Keratinocyte (primary cell): Measurements from ENCODE around the gene RDH5. TPM values are rescaled to one million over a fixed set of nuclear protein-coding genes. Genes with fewer than 3 reads are reported as not detected.

Source experiments
- DNase-seq: peaks from one replicate; pipeline ENCODE4 v3.0.0-alpha.2; 2011; ENCODE audit warnings: low read depth, missing footprints, low spot score
- FAIRE-seq: peaks from 2 replicates; lab custom pipeline; 2011; peaks lifted over from hg19 to GRCh38; lab: Jason Lieb, UNC
- H2AFZ ChIP-seq: 2 replicates; pipeline ENCODE4 v1.6.0; 2012; ENCODE audit warnings: low read length, control low read depth, inconsistent platforms; ENCODE audit not compliant: control insufficient read depth
- H3K27ac ChIP-seq: 2 replicates; pipeline ENCODE4 v1.5.1; 2011; ENCODE audit warnings: low read length; ENCODE audit not compliant: control insufficient read depth, insufficient read depth
- H3K27me3 ChIP-seq: 3 replicates; pipeline ENCODE4 v1.6.0; 2011; ENCODE audit warnings: low read length; ENCODE audit not compliant: control insufficient read depth, insufficient read depth; ENCODE audit errors: extremely low read depth
- H3K36me3 ChIP-seq, 2 experiments: 2 replicates in 1 of 2; 3 replicates in 1 of 2; pipeline ENCODE4 v1.5.1; 2011; ENCODE audit warnings: low read length in 2 of 2, mild to moderate bottlenecking in 1 of 2; ENCODE audit not compliant: control insufficient read depth in 2 of 2, insufficient read depth in 2 of 2; ENCODE audit errors: extremely low read depth in 1 of 2
- H3K4me1 ChIP-seq: 3 replicates; pipeline ENCODE4 v1.5.1; 2011; ENCODE audit warnings: low read length; ENCODE audit not compliant: control insufficient read depth, insufficient read depth; ENCODE audit errors: extremely low read depth
- H3K4me2 ChIP-seq: 3 replicates; pipeline ENCODE4 v1.6.0; 2011; ENCODE audit warnings: low read depth, low read length; ENCODE audit not compliant: control insufficient read depth, insufficient read depth; ENCODE audit errors: extremely low read depth
- H3K4me3 ChIP-seq, 3 experiments: fragments of 200-600 bp in 1 of 3; sonication (generic) in 1 of 3; 2 replicates in 2 of 3; 3 replicates in 1 of 3; pipeline ENCODE4 v1.5.1; 2011 to 2016; ENCODE audit warnings: low read length in 3 of 3, mild to moderate bottlenecking in 3 of 3, control low read depth in 2 of 3, inconsistent platforms in 1 of 3, low read depth in 1 of 3, mixed read lengths in 1 of 3, mixed run types in 1 of 3, moderate library complexity in 1 of 3; ENCODE audit not compliant: control insufficient read depth in 2 of 3, insufficient read depth in 2 of 3; ENCODE audit errors: extremely low read depth in 1 of 3
- H3K79me2 ChIP-seq: 2 replicates; pipeline ENCODE4 v1.6.0; 2012; ENCODE audit warnings: low read length; ENCODE audit not compliant: control insufficient read depth, insufficient read depth
- H3K9ac ChIP-seq: 3 replicates; pipeline ENCODE4 v1.6.0; 2011; ENCODE audit warnings: low read length; ENCODE audit not compliant: control insufficient read depth, insufficient read depth; ENCODE audit errors: extremely low read depth
- H3K9me1 ChIP-seq: 3 replicates; pipeline ENCODE4 v1.6.0; 2011; ENCODE audit warnings: low read length; ENCODE audit not compliant: control insufficient read depth, insufficient read depth; ENCODE audit errors: extremely low read depth
- H3K9me3 ChIP-seq: 2 replicates; pipeline ENCODE4 v1.5.1; 2012; ENCODE audit warnings: low read depth, low read length; ENCODE audit not compliant: control insufficient read depth
- H4K20me1 ChIP-seq: 3 replicates; pipeline ENCODE4 v1.6.0; 2011; ENCODE audit warnings: low read length; ENCODE audit not compliant: control insufficient read depth, insufficient read depth; ENCODE audit errors: extremely low read depth
- EZH2 ChIP-seq: IDR thresholded peaks from one replicate; pipeline ENCODE4 v1.6.1; 2012; ENCODE audit warnings: inconsistent platforms, mild to moderate bottlenecking, low read length, moderate library complexity
- dilution Hi-C: fragments of 300-500 bp; cut with MboI; formaldehyde crosslinking; loops from one replicate; pipeline ENCODE4 v1.7.0; 2020; ENCODE audit warnings: low sequenced_read_pairs; ENCODE audit not compliant: extremely low pct_ligation_motif_present
- polyA plus RNA-seq, 5 experiments: library from polyadenylated mRNA; depleted of rRNA in 3 of 5; stranded (reverse) in 3 of 5; stranded (forward) in 1 of 5; unstranded in 1 of 5; fragments of >200 nt; gene quantifications; 1 replicate in 1 of 5; 2 replicates in 3 of 5; 3 replicates in 1 of 5; pipeline versions ENCODE4 v1.2.1 to v1.2.3, GENCODE V29; 2011 to 2012; ENCODE audit warnings: missing spikeins in 2 of 5, low read depth in 1 of 5, low replicate concordance in 1 of 5
- TF ChIP-seq, protein P1 (sequence below), 3 experiments: IDR thresholded peaks in 1 of 3; conservative IDR thresholded peaks in 1 of 3; optimal IDR thresholded peaks in 1 of 3; 2 replicates in 2 of 3; 3 replicates in 1 of 3; pipeline versions ENCODE3 to v1.5.1; 2011; ENCODE audit warnings: low read length in 3 of 3, mild to moderate bottlenecking in 3 of 3, moderate library complexity in 2 of 3, control low read depth in 1 of 3, inconsistent platforms in 1 of 3; ENCODE audit not compliant: insufficient read depth in 2 of 3; ENCODE audit errors: extremely low read depth in 1 of 3

RDH5 gene
- polyA plus RNA-seq, 1 donor (not counting 4 experiments of a cell fraction or from before 2014, with no cell fraction given) = 1.2 TPM

DNA sequence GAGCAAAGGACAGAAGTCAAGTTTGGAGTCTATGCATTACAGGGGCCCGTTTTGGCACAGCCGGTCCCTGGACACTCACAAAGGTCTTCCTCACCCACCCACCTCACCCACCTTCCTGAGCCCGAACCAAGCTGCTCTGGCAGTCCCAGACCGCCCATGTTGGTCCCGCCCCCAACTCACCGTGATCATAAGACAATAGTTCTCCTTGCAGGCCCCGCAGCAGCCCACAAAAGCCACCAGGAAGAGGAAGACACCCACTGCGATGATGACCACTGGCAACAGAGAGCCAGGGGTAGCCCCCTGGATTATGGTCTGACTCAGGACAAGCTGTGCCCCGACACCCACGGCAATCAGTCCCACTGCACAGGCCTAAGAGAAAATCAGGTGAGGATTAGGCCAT, 6.8 kb downstream of the RDH5 start:
- peaks cover 32% of the 10 kb centered on the region for H3K4me1 ChIP-seq
- H3K9me3 ChIP-seq = no peaks in the 10 kb centered on the region

DNA sequence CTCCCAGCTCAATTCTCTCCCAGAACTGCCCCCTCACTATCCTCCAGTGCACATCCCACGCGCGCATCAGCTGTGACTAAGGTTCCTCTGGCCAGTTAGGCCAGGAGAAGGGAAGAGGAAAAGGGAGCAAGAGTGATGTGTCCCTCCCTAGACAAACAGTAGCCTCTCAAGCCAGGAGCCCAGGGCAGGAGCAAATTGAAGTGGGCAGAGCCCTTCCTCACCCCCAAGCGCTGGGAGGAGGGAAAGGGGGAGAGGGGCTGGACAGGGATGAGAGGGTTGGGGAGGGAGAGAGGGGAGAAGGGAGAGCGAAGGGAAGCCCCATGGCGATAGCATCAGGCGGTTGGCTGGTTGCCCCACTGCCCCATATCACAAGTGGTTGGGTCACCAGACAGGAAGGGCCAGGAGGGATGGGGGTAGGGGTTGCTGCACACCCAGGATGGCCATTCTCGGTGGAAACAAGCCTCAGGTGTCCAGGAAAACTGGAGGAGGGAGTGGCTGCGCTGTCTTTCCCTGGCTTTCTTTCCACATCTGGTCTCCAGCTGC, 7.5 kb downstream of the RDH5 start:
- DNase-seq (no peak), FAIRE-seq (no peak)
- Histone ChIP-seq H3K9ac (peak overlapping the region; percentile 95), H3K27me3 (no peaks in the 10 kb centered on the region), H3K9me3 (no peaks in the 10 kb centered on the region), H3K36me3 (peaks cover 20 to 24% of the 10 kb centered on the region in 2 experiments), H3K27ac (peak overlapping the region; percentile 96), H2AFZ (no peak overlapping the region), H3K4me3 (peak overlapping the region; percentile 74 to 90 (median 83)), H3K4me1 (peaks cover 32% of the 10 kb centered on the region), H3K79me2 (peaks cover 22% of the 10 kb centered on the region), H3K4me2 (peak overlapping the region; percentile 96), H3K9me1 (no peaks in the 10 kb centered on the region), H4K20me1 (no peaks in the 10 kb centered on the region)
- no peak for TF ChIP-seq EZH2
- TF ChIP-seq, protein P1, sequence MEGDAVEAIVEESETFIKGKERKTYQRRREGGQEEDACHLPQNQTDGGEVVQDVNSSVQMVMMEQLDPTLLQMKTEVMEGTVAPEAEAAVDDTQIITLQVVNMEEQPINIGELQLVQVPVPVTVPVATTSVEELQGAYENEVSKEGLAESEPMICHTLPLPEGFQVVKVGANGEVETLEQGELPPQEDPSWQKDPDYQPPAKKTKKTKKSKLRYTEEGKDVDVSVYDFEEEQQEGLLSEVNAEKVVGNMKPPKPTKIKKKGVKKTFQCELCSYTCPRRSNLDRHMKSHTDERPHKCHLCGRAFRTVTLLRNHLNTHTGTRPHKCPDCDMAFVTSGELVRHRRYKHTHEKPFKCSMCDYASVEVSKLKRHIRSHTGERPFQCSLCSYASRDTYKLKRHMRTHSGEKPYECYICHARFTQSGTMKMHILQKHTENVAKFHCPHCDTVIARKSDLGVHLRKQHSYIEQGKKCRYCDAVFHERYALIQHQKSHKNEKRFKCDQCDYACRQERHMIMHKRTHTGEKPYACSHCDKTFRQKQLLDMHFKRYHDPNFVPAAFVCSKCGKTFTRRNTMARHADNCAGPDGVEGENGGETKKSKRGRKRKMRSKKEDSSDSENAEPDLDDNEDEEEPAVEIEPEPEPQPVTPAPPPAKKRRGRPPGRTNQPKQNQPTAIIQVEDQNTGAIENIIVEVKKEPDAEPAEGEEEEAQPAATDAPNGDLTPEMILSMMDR (optimal IDR thresholded peaks at IDR 0.05 in 1 of 3, IDR thresholded peaks at IDR 0.05 in 1 of 3, conservative IDR thresholded peaks at IDR 0.05 in 1 of 3; ENCODE audit: extremely low read depth in 1 of 3, insufficient read depth in 2 of 3, low read length in 3 of 3) = no peak
- dilution Hi-C loops = no loop called here

More for the DNA sequence above, 6.8 kb downstream of the RDH5 start:
- no peaks in the 10 kb centered on the region for H4K20me1 ChIP-seq
- H3K36me3 ChIP-seq = peaks cover 20 to 24% of the 10 kb centered on the region in 2 experiments
- FAIRE-seq (no peak), DNase-seq (no peak)
- peak overlapping the region; percentile 96 for H3K4me2 ChIP-seq
- no peaks in the 10 kb centered on the region for H3K9me1 ChIP-seq
- peak overlapping the region; percentile 74 to 90 (median 83) for H3K4me3 ChIP-seq
- H2AFZ ChIP-seq = no peak overlapping the region
- no peaks in the 10 kb centered on the region for H3K27me3 ChIP-seq
- dilution Hi-C loops = no loop called here
- H3K79me2 ChIP-seq = peaks cover 22% of the 10 kb centered on the region
- peak overlapping the region; percentile 95 for H3K9ac ChIP-seq
- TF ChIP-seq, protein P1 (optimal IDR thresholded peaks at IDR 0.05 in 1 of 3, IDR thresholded peaks at IDR 0.05 in 1 of 3, conservative IDR thresholded peaks at IDR 0.05 in 1 of 3; ENCODE audit: extremely low read depth in 1 of 3, insufficient read depth in 2 of 3, low read length in 3 of 3) = no peak
- TF ChIP-seq EZH2 = no peak
- no peak overlapping the region for H3K27ac ChIP-seq
